Brain microvascular endothelial cell (primary cell): ENCODE results near the gene ANGPTL2.

ENCODE experiments used
- DNase-seq: peaks from one replicate; pipeline ENCODE4 v3.0.0-alpha.2; 2020
- H3K27ac ChIP-seq: fragments of 250-450 bp; sonication (Bioruptor Pico); 2 replicates; pipeline ENCODE4 v1.5.1; 2020; ENCODE audit warnings: mild to moderate bottlenecking, moderate library complexity
- H3K27me3 ChIP-seq: fragments of 250-450 bp; sonication (Bioruptor Pico); replicated peaks from 2 replicates; pipeline ENCODE4 v1.5.1; 2020; ENCODE audit warnings: mild to moderate bottlenecking
- H3K36me3 ChIP-seq: fragments of 250-450 bp; sonication (Bioruptor Pico); replicated peaks from 2 replicates; pipeline ENCODE4 v1.5.1; 2020; ENCODE audit warnings: mild to moderate bottlenecking
- H3K4me3 ChIP-seq: 2 replicates; pipeline ENCODE4 v1.5.1; 2011; ENCODE audit warnings: low read depth, mild to moderate bottlenecking, control low read depth, low read length, moderate library complexity
- CTCF ChIP-seq: IDR thresholded peaks from 2 replicates; pipeline ENCODE4 v1.5.1; 2011; ENCODE audit warnings: low read depth, mild to moderate bottlenecking, moderate library complexity, low read length, control low read depth, inconsistent platforms; ENCODE audit errors: missing control alignments
- in situ Hi-C: cut with HindIII; loops from 2 replicates; pipeline ENCODE4 v1.10.0; 2017; ENCODE audit warnings: low sequenced_read_pairs, low pct_ligation_motif_present

ANGPTL2 gene

GRCh38 chr9:127116088-127116726 is 6.2 kb downstream of the ANGPTL2 start:
- TF ChIP-seq CTCF: no peak
- DNase-seq: no peak
- Histone ChIP-seq H3K27ac (no peak overlapping the region), H3K36me3 (no peaks in the 10 kb centered on the region), H3K4me3 (no peak overlapping the region), H3K27me3 (no peaks in the 10 kb centered on the region)
- in situ Hi-C loops: no loop called here

DNA sequence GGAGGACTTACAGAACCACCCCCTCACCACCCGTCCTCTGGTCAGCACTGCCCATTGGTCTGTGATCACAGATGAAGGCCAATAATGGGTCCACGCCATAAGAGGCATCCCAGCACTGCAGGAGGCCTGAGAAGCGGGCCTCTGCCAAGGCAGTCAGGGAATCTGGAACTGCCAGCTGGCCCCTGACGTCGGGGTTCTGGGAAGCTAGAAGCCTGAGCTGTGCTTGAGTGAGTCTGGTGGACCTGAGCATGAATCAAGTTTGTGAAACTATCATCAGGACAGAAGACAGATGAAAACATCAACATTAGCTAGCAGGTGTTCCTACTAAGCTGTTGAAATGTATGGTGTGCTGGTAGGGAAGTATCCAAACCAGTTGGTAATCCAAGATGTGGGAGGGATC is 7.8 kb downstream of the ANGPTL2 start:
- in situ Hi-C loops: no loop called here
- H3K27me3 ChIP-seq: no peaks in the 10 kb centered on the region
- H3K36me3 ChIP-seq: no peaks in the 10 kb centered on the region
- TF ChIP-seq CTCF: no peak
- no peak for DNase-seq
- H3K4me3 ChIP-seq: no peak overlapping the region
- H3K27ac ChIP-seq: no peak overlapping the region

DNA sequence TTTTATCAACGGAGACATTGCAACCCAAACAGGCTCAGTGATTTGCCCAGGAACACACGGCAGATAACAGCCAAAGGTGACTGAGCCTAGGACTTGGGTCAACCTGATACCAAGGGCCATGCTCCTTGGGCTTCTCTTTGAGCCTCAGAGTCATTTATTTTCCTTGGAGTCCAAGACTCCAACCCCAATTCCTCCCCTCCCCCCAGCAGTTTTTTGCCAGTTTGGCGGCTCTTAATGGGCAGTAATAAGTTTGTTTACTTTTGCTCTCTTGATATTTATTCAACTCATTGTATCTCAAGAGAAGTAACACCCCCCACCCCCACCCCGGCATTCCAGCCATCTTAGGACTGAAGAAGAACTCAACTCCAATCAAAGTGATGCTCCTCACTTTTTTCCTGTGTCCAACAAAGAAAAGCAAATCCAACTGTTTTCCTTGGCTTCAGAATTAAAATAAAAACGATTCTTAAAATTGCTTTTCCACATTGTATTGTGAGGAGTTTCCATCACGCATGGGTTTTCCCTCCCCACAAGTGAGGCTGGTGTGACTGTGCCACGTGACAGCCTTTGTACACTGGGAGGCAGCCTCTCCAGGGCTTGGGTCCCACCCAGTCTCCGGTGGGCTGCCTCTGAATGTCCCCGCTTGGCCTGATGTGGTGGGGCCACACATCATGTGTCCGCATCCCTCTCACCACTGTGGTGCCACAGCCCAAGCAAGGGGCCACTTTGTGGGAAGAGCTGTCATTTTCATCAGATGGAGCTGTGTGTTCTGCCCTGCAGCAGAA is 9.1 kb downstream of the ANGPTL2 start:
- H3K27me3 ChIP-seq: no peaks in the 10 kb centered on the region
- no peak overlapping the region for H3K4me3 ChIP-seq
- no peak for TF ChIP-seq CTCF
- H3K36me3 ChIP-seq: no peaks in the 10 kb centered on the region
- in situ Hi-C loops: no loop called here
- H3K27ac ChIP-seq: no peak overlapping the region
- DNase-seq: no peak

DNA sequence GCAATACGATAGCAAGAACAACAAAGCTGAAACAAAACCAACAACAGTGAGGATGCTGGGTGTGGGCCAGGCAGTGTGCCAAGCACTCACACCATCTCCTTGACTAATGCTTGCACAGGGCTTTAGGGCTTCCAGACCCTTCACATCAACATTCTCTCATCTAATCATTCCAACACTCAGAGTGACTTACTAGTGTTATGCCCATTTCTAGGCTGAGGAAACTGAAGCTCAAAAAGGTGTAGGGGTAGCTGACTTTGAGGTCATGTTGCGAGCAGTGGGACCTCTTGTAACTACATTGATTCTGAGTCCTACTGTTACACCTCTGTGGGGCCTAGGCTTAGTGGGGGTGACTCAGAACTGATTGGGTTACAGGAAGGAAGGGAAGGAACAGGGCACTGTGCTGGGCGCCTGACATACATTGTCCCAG is 9.7 kb downstream of the ANGPTL2 start:
- Histone ChIP-seq H3K4me3 (no peak overlapping the region), H3K36me3 (no peaks in the 10 kb centered on the region), H3K27ac (no peak overlapping the region), H3K27me3 (no peaks in the 10 kb centered on the region)
- DNase-seq: no peak
- in situ Hi-C loops: no loop called here
- TF ChIP-seq CTCF: no peak

DNA sequence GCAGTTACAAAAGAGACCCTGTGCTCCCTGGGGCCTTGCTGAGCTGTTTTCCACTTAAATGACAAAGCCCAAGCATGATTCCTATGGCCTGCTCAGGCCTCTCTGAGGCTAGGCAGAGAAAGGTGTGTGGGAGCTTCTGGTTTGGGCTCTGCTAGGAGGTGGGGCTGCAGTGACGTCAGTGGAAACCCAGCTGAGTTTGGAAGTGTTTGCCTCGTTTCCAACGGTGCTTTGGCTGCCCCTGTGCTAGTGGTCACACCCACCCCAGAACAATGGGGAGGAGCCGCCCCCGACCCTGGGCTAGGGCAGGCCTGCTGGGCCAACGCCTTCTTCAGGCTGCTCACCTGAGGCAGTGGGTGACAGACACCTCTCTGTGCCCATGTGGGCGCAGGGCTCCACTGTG is 10.4 kb downstream of the ANGPTL2 start:
- TF ChIP-seq CTCF: no peak
- in situ Hi-C loops: no loop called here
- DNase-seq: no peak
- no peaks in the 10 kb centered on the region for H3K36me3 ChIP-seq
- H3K27me3 ChIP-seq: no peaks in the 10 kb centered on the region
- H3K4me3 ChIP-seq: no peak overlapping the region
- no peak overlapping the region for H3K27ac ChIP-seq
